Stomach (tissue), 4 donors: ENCODE data around the gene LRRC37A.
"Not testable (repeated sequence)": the region's sequence is repeated elsewhere in the genome, so short reads cannot be mapped to it uniquely, and the experiment has no call there.

Experiments
- EP300 ChIP-seq: sonication (generic); formaldehyde crosslinking; IDR thresholded peaks from one replicate; pipeline ENCODE4 v1.6.1; 2017; ENCODE audit warnings: antibody characterized with exemption
- POLR2A ChIP-seq, 4 donors: fragments of 450-650 bp; IDR thresholded peaks; one replicate each; pipeline ENCODE4 v1.6.1; 2016; ENCODE audit warnings: antibody characterized with exemption in 4 of 4, control low read depth in 2 of 4, mild to moderate bottlenecking in 1 of 4, moderate library complexity in 1 of 4
- POLR2AphosphoS5 ChIP-seq, 3 donors: sonication (generic); formaldehyde crosslinking; IDR thresholded peaks; one replicate each; pipeline ENCODE4 v1.6.1; 2016; ENCODE audit warnings: antibody characterized with exemption in 3 of 3
- TF ChIP-seq, protein P1 (sequence below), 7 experiments: fragments of 450-650 bp in 4 of 7; fragments of 200-600 bp in 3 of 7; sonication (generic) in 3 of 7; IDR thresholded peaks; one replicate each; pipeline ENCODE4 v1.5.1; 2016 to 2019; ENCODE audit warnings: antibody characterized with exemption in 7 of 7, control low read depth in 2 of 7, mild to moderate bottlenecking in 1 of 7

DNA sequence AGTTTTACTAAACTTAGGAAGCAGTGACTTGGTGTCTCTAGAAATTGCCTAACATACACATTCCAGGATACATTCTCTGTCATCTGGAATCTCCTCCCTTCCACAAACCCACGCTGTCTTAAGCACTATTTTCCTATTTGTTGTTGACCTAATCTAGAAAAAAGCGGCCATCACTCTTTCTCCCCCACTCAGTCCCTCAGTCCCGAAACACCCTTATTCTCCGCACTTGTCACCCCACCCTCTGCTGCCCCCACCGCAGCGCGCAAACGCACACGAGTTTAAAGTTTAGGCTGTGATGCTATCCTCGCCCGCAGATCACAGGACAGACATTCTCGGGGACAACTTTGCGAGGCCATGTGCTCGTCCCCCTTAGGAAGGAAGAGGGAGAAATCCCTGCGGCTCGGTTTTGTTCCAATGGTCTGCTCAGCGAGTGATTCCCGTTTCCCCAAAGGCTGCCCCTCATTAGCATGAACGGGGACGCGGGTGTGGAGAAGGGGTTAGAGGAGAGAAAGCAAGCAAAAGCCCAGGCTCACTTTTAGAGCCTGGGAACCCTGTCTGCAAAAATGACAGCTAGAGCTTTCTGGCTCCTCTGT lies 28.8 kb upstream of the LRRC37A start:
- not testable (repeated sequence) for TF ChIP-seq POLR2A (IDR thresholded peaks at IDR 0.05); POLR2AphosphoS5 (IDR thresholded peaks at IDR 0.05); EP300
- TF ChIP-seq, protein P1, sequence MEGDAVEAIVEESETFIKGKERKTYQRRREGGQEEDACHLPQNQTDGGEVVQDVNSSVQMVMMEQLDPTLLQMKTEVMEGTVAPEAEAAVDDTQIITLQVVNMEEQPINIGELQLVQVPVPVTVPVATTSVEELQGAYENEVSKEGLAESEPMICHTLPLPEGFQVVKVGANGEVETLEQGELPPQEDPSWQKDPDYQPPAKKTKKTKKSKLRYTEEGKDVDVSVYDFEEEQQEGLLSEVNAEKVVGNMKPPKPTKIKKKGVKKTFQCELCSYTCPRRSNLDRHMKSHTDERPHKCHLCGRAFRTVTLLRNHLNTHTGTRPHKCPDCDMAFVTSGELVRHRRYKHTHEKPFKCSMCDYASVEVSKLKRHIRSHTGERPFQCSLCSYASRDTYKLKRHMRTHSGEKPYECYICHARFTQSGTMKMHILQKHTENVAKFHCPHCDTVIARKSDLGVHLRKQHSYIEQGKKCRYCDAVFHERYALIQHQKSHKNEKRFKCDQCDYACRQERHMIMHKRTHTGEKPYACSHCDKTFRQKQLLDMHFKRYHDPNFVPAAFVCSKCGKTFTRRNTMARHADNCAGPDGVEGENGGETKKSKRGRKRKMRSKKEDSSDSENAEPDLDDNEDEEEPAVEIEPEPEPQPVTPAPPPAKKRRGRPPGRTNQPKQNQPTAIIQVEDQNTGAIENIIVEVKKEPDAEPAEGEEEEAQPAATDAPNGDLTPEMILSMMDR (IDR thresholded peaks at IDR 0.05) = not testable (repeated sequence)
